K562 (cell line): ENCODE results near the gene ATF6B. TPM values are rescaled to one million over a fixed set of nuclear protein-coding genes. Genes with fewer than 3 reads are reported as not detected.

Experiments used
- ATAC-seq: fragments of 200-7000 bp; cut with Tn5 transposase; 3 replicates; pipeline ENCODE4 v1.9.1; 2020; ENCODE audit warnings: moderate library complexity
- BruUV-seq: library from RNA; stranded (reverse); fragments of 400-500 nt; replicated peaks from 2 replicates; lab custom pipeline; 2021; lab: Mats Ljungman, UMichigan
- CTCF ChIA-PET: fragments of 300-600 bp; formaldehyde crosslinking; extraction: SDS; loops from one replicate; lab custom pipeline; 2021; ENCODE audit warnings: low intra/inter-chr PET ratio; lab: Yijun Ruan, JAX
- POLR2A ChIA-PET: fragments of 300-600, 350-650 bp; sonication (Branson Sonifier 250); formaldehyde crosslinking; extraction: SDS; loops from one replicate; lab custom pipeline; 2021; ENCODE audit warnings: antibody characterized with exemption, inconsistent platforms; lab: Yijun Ruan, JAX
- DNase-seq, 4 experiments: peaks; one replicate each; pipeline versions ENCODE4 v3.0.0 to v3.0.0-alpha.2; 2011 to 2018; ENCODE audit warnings: low spot score in 3 of 4, mixed read lengths in 3 of 4; ENCODE audit errors: extremely low read depth in 1 of 4
- FAIRE-seq: peaks from 2 replicates; lab custom pipeline; 2011; peaks lifted over from hg19 to GRCh38; lab: Jason Lieb, UNC
- H2AFZ ChIP-seq: 2 replicates; pipeline ENCODE4 v1.6.0; 2011; ENCODE audit warnings: low read depth, low read length, control low read depth, inconsistent platforms
- H3K27ac ChIP-seq: fragments of 200-600 bp; 3 replicates; pipeline ENCODE4 v1.8.0; 2011; ENCODE audit warnings: low read depth, mild to moderate bottlenecking, control low read depth, inconsistent platforms, low read length, moderate library complexity, mixed read lengths; ENCODE audit errors: extremely low read depth
- H3K27me3 ChIP-seq, 2 experiments: fragments of 300-600 bp in 1 of 2; 2 replicates in 1 of 2; 3 replicates in 1 of 2; pipeline versions ENCODE4 v1.6.0 to v1.8.0; 2011; ENCODE audit warnings: inconsistent platforms in 2 of 2, low read length in 2 of 2, mild to moderate bottlenecking in 1 of 2, mixed read lengths in 1 of 2, moderate library complexity in 1 of 2; ENCODE audit not compliant: control insufficient read depth in 2 of 2, insufficient read depth in 2 of 2
- H3K36me3 ChIP-seq: fragments of 300-600 bp; 3 replicates; pipeline ENCODE4 v1.8.0; 2011; ENCODE audit warnings: mild to moderate bottlenecking, low read length, inconsistent platforms; ENCODE audit not compliant: control insufficient read depth, insufficient read depth
- H3K4me1 ChIP-seq, 2 experiments: fragments of 200-600 bp in 1 of 2; replicated peaks in 1 of 2; 2 replicates in 1 of 2; 3 replicates in 1 of 2; pipeline versions ENCODE4 v1.5.1 to v1.8.0; 2011; ENCODE audit warnings: inconsistent platforms in 2 of 2, low read length in 2 of 2, mild to moderate bottlenecking in 1 of 2, mixed read lengths in 1 of 2, moderate library complexity in 1 of 2; ENCODE audit not compliant: control insufficient read depth in 2 of 2, insufficient read depth in 2 of 2
- H3K4me2 ChIP-seq: 2 replicates; pipeline ENCODE4 v1.6.1; 2011; ENCODE audit warnings: low read length, control low read depth, inconsistent platforms, mixed read lengths; ENCODE audit not compliant: insufficient read depth
- H3K4me3 ChIP-seq: fragments of 200-600 bp; sonication (generic), shearing (Covaris generic); 2 replicates; pipeline ENCODE4 v1.5.1; 2016; ENCODE audit warnings: control low read depth, inconsistent platforms
- H3K79me2 ChIP-seq: fragments of 200-600 bp; 3 replicates; pipeline ENCODE4 v1.8.0; 2011; ENCODE audit warnings: low read length, inconsistent platforms; ENCODE audit not compliant: control insufficient read depth, insufficient read depth
- H3K9ac ChIP-seq, 2 experiments: 2 replicates each; pipeline versions ENCODE4 v1.6.0 to v1.6.1; 2011; ENCODE audit warnings: low read depth in 2 of 2, low read length in 2 of 2, control low read depth in 1 of 2, inconsistent platforms in 1 of 2, mild to moderate bottlenecking in 1 of 2, mixed read lengths in 1 of 2; ENCODE audit not compliant: insufficient read depth in 1 of 2
- H3K9me1 ChIP-seq: one replicate; pipeline ENCODE4 v1.6.0; 2011; ENCODE audit warnings: inconsistent platforms, mild to moderate bottlenecking, low read length, moderate library complexity; ENCODE audit not compliant: control insufficient read depth, insufficient read depth
- H3K9me3 ChIP-seq: replicated peaks from 2 replicates; pipeline ENCODE4 v1.5.1; 2011; ENCODE audit warnings: low read depth, low read length, inconsistent platforms; ENCODE audit not compliant: control insufficient read depth, insufficient read depth
- H4K20me1 ChIP-seq: replicated peaks from 2 replicates; pipeline ENCODE4 v1.6.1; 2011; ENCODE audit warnings: low read length, inconsistent platforms, mixed read lengths; ENCODE audit not compliant: control insufficient read depth, insufficient read depth
- CBFB ChIP-seq: sonication (generic); formaldehyde crosslinking; IDR thresholded peaks from 2 replicates; pipeline ENCODE4 v1.4.0; 2020; ENCODE audit warnings: mild to moderate bottlenecking, missing genetic modification reagents
- HDAC1 ChIP-seq, 2 experiments: fragments of 450-650 bp; IDR thresholded peaks; 2 replicates each; pipeline ENCODE4 v1.6.1; 2016 to 2017; ENCODE audit warnings: inconsistent platforms in 1 of 2, mild to moderate bottlenecking in 1 of 2, moderate library complexity in 1 of 2
- KAT2B ChIP-seq: IDR thresholded peaks from one replicate; pipeline ENCODE4 v1.6.1; 2012; ENCODE audit warnings: low read depth, mild to moderate bottlenecking, control low read depth, inconsistent platforms, low read length, moderate library complexity
- KDM1A ChIP-seq, 2 experiments: fragments of 450-650 bp; IDR thresholded peaks; 2 replicates each; pipeline ENCODE4 v1.6.1; 2016; ENCODE audit warnings: mild to moderate bottlenecking in 2 of 2
- RCOR1 ChIP-seq, 2 experiments: IDR thresholded peaks; 2 replicates each; pipeline ENCODE4 v1.6.1; 2012; ENCODE audit warnings: low read depth in 2 of 2, low read length in 2 of 2, borderline replicate concordance in 1 of 2, improper control_type of control experiment in 1 of 2
- SMC3 ChIP-seq: conservative IDR thresholded peaks from 2 replicates; pipeline ENCODE4 v1.6.1; 2011; ENCODE audit warnings: low read depth, low read length, improper control_type of control experiment; ENCODE audit not compliant: insufficient read depth
- WGBS: fragments of 100-300 bp; shearing (Covaris generic); methylation state at CpG from one replicate; pipeline ENCODE4 v1.1.6; 2016; ENCODE audit warnings: low coverage, mixed read lengths; ENCODE audit not compliant: insufficient coverage; ENCODE audit errors: missing lambda C conversion rate; 5-methylcytosine and 5-hydroxymethylcytosine counted together
- in situ Hi-C: fragments of 300-500 bp; cut with MboI; formaldehyde crosslinking; loops from 4 replicates; pipeline ENCODE4 v1.15.0; 2018; ENCODE audit warnings: inconsistent platforms, mixed read lengths
- intact Hi-C: fragments of 100-400 bp; cut with micrococcal nuclease; formaldehyde crosslinking; loops from 2 replicates; pipeline ENCODE4 v1.14.2; 2022
- polyA plus RNA-seq, 8 experiments: library from polyadenylated mRNA; depleted of rRNA in 4 of 8; stranded (reverse) in 5 of 8; unstranded in 3 of 8; fragments of >200 nt; fragmentation: Nextera tagmentation in 2 of 8; fragmentation: Illumina TruSeq in 1 of 8; extraction: Ambion mirVana in 2 of 8; extraction: Trizol in 1 of 8; gene quantifications; 2 replicates each; pipeline versions ENCODE4 v1.2.1 to v1.2.3, GENCODE V29; 2011 to 2014; ENCODE audit warnings: inconsistent platforms in 1 of 8, missing spikeins in 1 of 8
- total RNA-seq, 7 experiments: library from RNA; depleted of rRNA in 6 of 7; stranded (reverse); fragments of >200 nt in 6 of 7; fragmentation: Illumina TruSeq in 2 of 7; extraction: Trizol in 2 of 7; gene quantifications; 2 replicates each; pipeline versions ENCODE4 v1.2.1 to v1.2.3, GENCODE V29; 2011 to 2021; ENCODE audit warnings: low replicate concordance in 1 of 7
- TF ChIP-seq, protein P1 (sequence below): sonication (generic); formaldehyde crosslinking; IDR thresholded peaks from 2 replicates; pipeline ENCODE4 v1.8.0; 2022; ENCODE audit warnings: mild to moderate bottlenecking, missing genetic modification reagents, borderline replicate concordance
- TF ChIP-seq, protein P2 (sequence below): sonication (generic); formaldehyde crosslinking; IDR thresholded peaks from 2 replicates; pipeline ENCODE4 v1.8.0; 2023; ENCODE audit warnings: mild to moderate bottlenecking, missing genetic modification reagents

Gene ATF6B
- total and polyA plus RNA-seq, 9 of the 15 experiments (the other 6 are each of a cell fraction or from before 2014, with no cell fraction given), result 20.7 to 131 (median 31.7) TPM

DNA sequence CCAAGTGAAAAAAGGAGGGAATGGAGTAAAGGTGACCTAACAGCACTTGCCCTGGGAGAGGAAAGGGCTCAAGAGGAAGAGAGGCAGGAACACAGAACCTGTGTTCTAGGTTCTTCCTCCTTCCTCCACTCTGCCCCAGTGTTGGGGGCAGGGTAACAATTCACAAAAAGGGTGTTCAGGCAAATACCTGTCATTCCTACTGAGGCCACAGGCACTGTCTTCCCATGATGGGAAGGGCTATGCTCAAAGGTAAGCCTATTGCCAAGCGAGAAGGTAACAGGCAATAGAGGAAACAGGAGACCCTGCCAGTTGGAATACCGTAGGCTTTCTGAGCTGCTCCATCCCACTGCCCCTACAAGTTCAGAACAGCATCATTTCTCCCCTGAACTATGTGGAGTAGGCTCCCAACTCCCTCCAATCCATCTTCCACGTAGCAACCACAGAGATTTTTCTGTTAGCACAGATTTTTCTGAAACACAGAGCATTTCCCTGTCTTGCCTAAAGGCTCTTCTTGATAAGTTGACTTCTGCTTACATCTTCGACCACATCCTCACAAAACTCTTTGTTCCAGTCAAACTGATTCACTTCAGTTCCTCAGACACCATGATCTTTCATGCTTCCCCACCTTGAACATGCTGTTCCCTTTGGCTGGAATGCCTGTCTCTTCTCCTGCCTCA is 45.1 kb upstream of the ATF6B start:
- ATAC-seq (no peak), FAIRE-seq (no peak), DNase-seq (no peak)
- POLR2A ChIA-PET, result interaction anchor here (0.5 to 1.4 kb wide), 4 partner anchors 9 to 24 kb away, joined by 3 to 5 read pairs (median 4); partner anchors contain the start of gene PBX2
- peaks cover 47% of the 10 kb centered on the region for H3K79me2 ChIP-seq
- peaks cover 45% of the 10 kb centered on the region for H3K36me3 ChIP-seq
- CTCF ChIA-PET, result no interaction called here
- no peak overlapping the region; the same call in 2 of the 3 replicates for H3K27ac ChIP-seq
- H2AFZ ChIP-seq, result no peak overlapping the region
- BruUV-seq, result no TSS peak
- in situ Hi-C loops (no loop called here), intact Hi-C loops (loop anchor here (10.0 kb wide), 2 partner anchors 348 to 508 kb away; partner anchors contain the start of genes C6orf47, CSNK2B, GPANK1 and HSPA1B)
- H3K9ac ChIP-seq, result peak overlapping the region; percentile 4 to 31; a peak in 1 of 4 replicates
- H3K9me3 ChIP-seq, result no peaks in the 10 kb centered on the region
- H3K27me3 ChIP-seq, result no peaks in the 10 kb centered on the region
- 63% methylated on average over 4 of the region's 4 CpGs for WGBS
- no peak overlapping the region for H3K4me3 ChIP-seq
- H3K4me2 ChIP-seq, result peak overlapping the region; percentile 15; the same call in 1 of the 2 replicates
- H4K20me1 ChIP-seq, result no peaks in the 10 kb centered on the region
- TF ChIP-seq RCOR1 (IDR thresholded peaks at IDR 0.05; ENCODE audit: borderline replicate concordance in 1 of 2, low read depth in 2 of 2, low read length in 2 of 2) (0 out of 4 replicates have a peak, but pooled peaks of 1 of the 2 experiments have one; percentile 16), CBFB (CRISPR knock-in tag) (0 out of 2 replicates have a peak, but pooled peaks have one; percentile 65), SMC3 (no peak), KDM1A (IDR thresholded peaks at IDR 0.05) (peak; percentile 46 to 66; a peak in 3 of 4 replicates), HDAC1 (IDR thresholded peaks at IDR 0.05) (peak in 1 of 2 experiments; percentile 33; a peak in 1 of 4 replicates), KAT2B (no peak)
- TF ChIP-seq, protein P1, sequence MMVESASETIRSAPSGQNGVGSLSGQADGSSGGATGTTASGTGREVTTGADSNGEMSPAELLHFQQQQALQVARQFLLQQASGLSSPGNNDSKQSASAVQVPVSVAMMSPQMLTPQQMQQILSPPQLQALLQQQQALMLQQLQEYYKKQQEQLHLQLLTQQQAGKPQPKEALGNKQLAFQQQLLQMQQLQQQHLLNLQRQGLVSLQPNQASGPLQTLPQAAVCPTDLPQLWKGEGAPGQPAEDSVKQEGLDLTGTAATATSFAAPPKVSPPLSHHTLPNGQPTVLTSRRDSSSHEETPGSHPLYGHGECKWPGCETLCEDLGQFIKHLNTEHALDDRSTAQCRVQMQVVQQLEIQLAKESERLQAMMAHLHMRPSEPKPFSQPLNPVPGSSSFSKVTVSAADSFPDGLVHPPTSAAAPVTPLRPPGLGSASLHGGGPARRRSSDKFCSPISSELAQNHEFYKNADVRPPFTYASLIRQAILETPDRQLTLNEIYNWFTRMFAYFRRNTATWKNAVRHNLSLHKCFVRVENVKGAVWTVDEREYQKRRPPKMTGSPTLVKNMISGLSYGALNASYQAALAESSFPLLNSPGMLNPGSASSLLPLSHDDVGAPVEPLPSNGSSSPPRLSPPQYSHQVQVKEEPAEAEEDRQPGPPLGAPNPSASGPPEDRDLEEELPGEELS (CRISPR knock-in tag), result 0 out of 2 replicates have a peak, but pooled peaks have one; percentile 36
- TF ChIP-seq, protein P2, sequence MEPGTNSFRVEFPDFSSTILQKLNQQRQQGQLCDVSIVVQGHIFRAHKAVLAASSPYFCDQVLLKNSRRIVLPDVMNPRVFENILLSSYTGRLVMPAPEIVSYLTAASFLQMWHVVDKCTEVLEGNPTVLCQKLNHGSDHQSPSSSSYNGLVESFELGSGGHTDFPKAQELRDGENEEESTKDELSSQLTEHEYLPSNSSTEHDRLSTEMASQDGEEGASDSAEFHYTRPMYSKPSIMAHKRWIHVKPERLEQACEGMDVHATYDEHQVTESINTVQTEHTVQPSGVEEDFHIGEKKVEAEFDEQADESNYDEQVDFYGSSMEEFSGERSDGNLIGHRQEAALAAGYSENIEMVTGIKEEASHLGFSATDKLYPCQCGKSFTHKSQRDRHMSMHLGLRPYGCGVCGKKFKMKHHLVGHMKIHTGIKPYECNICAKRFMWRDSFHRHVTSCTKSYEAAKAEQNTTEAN (CRISPR knock-in tag), result 0 out of 2 replicates have a peak, but pooled peaks have one; percentile 37
- H3K9me1 ChIP-seq, result no peaks in the 10 kb centered on the region
- H3K4me1 ChIP-seq, result peaks cover 37 to 55% of the 10 kb centered on the region in 2 experiments
